Measurements from ENCODE around the gene OAS3.

Gene OAS3

DNA sequence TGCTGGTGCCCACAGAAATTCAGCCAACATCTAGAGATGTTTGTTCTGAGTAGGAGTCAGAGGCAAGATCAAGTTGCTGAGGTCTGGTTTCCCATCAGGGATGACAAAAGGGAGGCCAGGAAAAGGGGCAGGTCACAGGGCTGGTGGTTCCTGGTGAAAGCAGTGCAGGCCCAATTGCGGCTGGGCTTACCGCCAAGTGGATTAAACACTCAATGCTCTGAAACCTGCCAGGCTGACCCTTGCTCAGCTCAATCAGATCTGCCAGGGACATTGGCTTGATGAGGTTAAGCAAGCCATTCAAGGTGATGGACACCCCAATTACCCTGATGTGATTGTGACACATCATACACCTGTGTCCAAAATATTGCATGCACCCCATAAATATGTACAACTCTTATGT, 37.0 kb upstream of the OAS3 start:
- TF ChIP-seq, protein P1, sequence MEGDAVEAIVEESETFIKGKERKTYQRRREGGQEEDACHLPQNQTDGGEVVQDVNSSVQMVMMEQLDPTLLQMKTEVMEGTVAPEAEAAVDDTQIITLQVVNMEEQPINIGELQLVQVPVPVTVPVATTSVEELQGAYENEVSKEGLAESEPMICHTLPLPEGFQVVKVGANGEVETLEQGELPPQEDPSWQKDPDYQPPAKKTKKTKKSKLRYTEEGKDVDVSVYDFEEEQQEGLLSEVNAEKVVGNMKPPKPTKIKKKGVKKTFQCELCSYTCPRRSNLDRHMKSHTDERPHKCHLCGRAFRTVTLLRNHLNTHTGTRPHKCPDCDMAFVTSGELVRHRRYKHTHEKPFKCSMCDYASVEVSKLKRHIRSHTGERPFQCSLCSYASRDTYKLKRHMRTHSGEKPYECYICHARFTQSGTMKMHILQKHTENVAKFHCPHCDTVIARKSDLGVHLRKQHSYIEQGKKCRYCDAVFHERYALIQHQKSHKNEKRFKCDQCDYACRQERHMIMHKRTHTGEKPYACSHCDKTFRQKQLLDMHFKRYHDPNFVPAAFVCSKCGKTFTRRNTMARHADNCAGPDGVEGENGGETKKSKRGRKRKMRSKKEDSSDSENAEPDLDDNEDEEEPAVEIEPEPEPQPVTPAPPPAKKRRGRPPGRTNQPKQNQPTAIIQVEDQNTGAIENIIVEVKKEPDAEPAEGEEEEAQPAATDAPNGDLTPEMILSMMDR (IDR thresholded peaks at IDR 0.05; ENCODE audit: low read depth, low read length), result no peak
- H3K4me3 ChIP-seq (replicated peaks in 1 of 2; ENCODE audit: low read depth in 2 of 2, low read length in 2 of 2), result no peak overlapping the region
- DNase-seq (ENCODE audit: low read depth in 2 of 2), result no peak

- H3K4me3 ChIP-seq (replicated peaks in 1 of 2; ENCODE audit: low read depth in 2 of 2, low read length in 2 of 2), result no peak overlapping the region
- peak; percentile 74 to 80 for DNase-seq (ENCODE audit: low read depth in 2 of 2)
- TF ChIP-seq, protein P1 (IDR thresholded peaks at IDR 0.05; ENCODE audit: low read depth, low read length), result no peak
Observed at GRCh38 chr12:112904571-112904970, 33.7 kb upstream of the OAS3 start.

GRCh38 chr12:112905451-112906089, 32.7 kb upstream of the OAS3 start:
- peak in 1 of 2 donors; percentile 16 for DNase-seq (ENCODE audit: low read depth in 2 of 2)

GRCh38 chr12:112906712-112907414, 31.4 kb upstream of the OAS3 start, which contains the start of gene OAS1:
OAS1 (plus strand) TSS chr12:112906962; CDS start chr12:112907040, 78 bp downstream.
- H3K4me3 ChIP-seq (replicated peaks in 1 of 2; ENCODE audit: low read depth in 2 of 2, low read length in 2 of 2), result peak within 1 kb of the TSS; percentile 9 to 29
- DNase-seq (ENCODE audit: low read depth in 2 of 2), result peak; percentile 50 to 81
- TF ChIP-seq, protein P1 (IDR thresholded peaks at IDR 0.05; ENCODE audit: low read depth, low read length), result no peak

More at GRCh38 chr12:112905451-112906089, 32.7 kb upstream of the OAS3 start:
- no peak overlapping the region for H3K4me3 ChIP-seq (replicated peaks in 1 of 2; ENCODE audit: low read depth in 2 of 2, low read length in 2 of 2)
- TF ChIP-seq, protein P1 (IDR thresholded peaks at IDR 0.05; ENCODE audit: low read depth, low read length), result no peak

- H3K4me3 ChIP-seq (replicated peaks in 1 of 2; ENCODE audit: low read depth in 2 of 2, low read length in 2 of 2), result peak overlapping the region in 1 of 2 donors; percentile 29
- no peak for DNase-seq (ENCODE audit: low read depth in 2 of 2)
- TF ChIP-seq, protein P1 (IDR thresholded peaks at IDR 0.05; ENCODE audit: low read depth, low read length), result no peak
Observed at GRCh38 chr12:112907415-112908157, 30.7 kb upstream of the OAS3 start.

DNA sequence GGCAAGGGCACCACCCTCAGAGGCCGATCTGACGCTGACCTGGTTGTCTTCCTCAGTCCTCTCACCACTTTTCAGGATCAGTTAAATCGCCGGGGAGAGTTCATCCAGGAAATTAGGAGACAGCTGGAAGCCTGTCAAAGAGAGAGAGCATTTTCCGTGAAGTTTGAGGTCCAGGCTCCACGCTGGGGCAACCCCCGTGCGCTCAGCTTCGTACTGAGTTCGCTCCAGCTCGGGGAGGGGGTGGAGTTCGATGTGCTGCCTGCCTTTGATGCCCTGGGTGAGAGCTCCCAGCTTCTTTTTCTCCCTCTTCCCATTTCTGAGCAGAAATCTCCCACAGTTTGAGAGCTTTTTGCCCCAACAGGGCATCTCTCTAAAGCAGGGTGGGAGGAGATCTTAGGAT, 29.7 kb upstream of the OAS3 start:
- no peak for DNase-seq (ENCODE audit: low read depth in 2 of 2)

More for the DNA sequence above, 29.7 kb upstream of the OAS3 start:
- TF ChIP-seq, protein P1 (IDR thresholded peaks at IDR 0.05; ENCODE audit: low read depth, low read length), result no peak
- no peak overlapping the region for H3K4me3 ChIP-seq (replicated peaks in 1 of 2; ENCODE audit: low read depth in 2 of 2, low read length in 2 of 2)
